IPS DF 6.9 (cell line): Measurements from ENCODE around the gene PRPF40A.
A peak's percentile ranks its signal among the peaks of the same experiment; 100 is the strongest.
"Not testable (repeated sequence)": the region's sequence is repeated elsewhere in the genome, so short reads cannot be mapped to it uniquely, and the experiment has no call there.

ENCODE experiments used
- DNase-seq: peaks from one replicate; pipeline ENCODE4 v3.0.0-alpha.2; 2013; ENCODE audit warnings: low read depth, low spot score
- H3K27ac ChIP-seq: one replicate; pipeline ENCODE4 v1.5.1; 2013; ENCODE audit warnings: low read length, control low read depth
- H3K27me3 ChIP-seq: 2 replicates; pipeline ENCODE4 v1.6.1; 2013; ENCODE audit warnings: mild to moderate bottlenecking, low read length; ENCODE audit not compliant: control insufficient read depth, insufficient read depth
- H3K36me3 ChIP-seq: 2 replicates; pipeline ENCODE4 v1.6.1; 2013; ENCODE audit warnings: low read length; ENCODE audit not compliant: control insufficient read depth, insufficient read depth
- H3K4me1 ChIP-seq: 2 replicates; pipeline ENCODE4 v1.6.1; 2013; ENCODE audit warnings: low read length; ENCODE audit not compliant: control insufficient read depth, insufficient read depth
- H3K4me3 ChIP-seq: 2 replicates; pipeline ENCODE4 v1.5.1; 2013; ENCODE audit warnings: mild to moderate bottlenecking, low read length
- H3K9me3 ChIP-seq: 2 replicates; pipeline ENCODE4 v1.6.1; 2013; ENCODE audit warnings: low read length, inconsistent platforms; ENCODE audit not compliant: control insufficient read depth, insufficient read depth
- WGBS: extraction: QIAGEN DNeasy Blood & Tissue Kit; methylation state at CpG from one replicate; pipeline ENCODE4 v1.1.7; 2013; ENCODE audit warnings: mixed read lengths, missing lambda C conversion rate; ENCODE audit not compliant: insufficient read length, insufficient coverage; 5-methylcytosine and 5-hydroxymethylcytosine counted together

The PRPF40A gene

GRCh38 chr2:152740743-152741328, 23.6 kb upstream of the PRPF40A start:
- Histone ChIP-seq H3K4me1 (no peaks in the 10 kb centered on the region), H3K27ac (no peak overlapping the region), H3K9me3 (peaks cover 2% of the 10 kb centered on the region; the same call in 1 of the 2 replicates), H3K36me3 (peaks cover 6% of the 10 kb centered on the region), H3K27me3 (no peaks in the 10 kb centered on the region), H3K4me3 (no peak overlapping the region)
- no peak for DNase-seq
- no CpG with 5 or more reads among the region's 2 CpGs for WGBS

DNA sequence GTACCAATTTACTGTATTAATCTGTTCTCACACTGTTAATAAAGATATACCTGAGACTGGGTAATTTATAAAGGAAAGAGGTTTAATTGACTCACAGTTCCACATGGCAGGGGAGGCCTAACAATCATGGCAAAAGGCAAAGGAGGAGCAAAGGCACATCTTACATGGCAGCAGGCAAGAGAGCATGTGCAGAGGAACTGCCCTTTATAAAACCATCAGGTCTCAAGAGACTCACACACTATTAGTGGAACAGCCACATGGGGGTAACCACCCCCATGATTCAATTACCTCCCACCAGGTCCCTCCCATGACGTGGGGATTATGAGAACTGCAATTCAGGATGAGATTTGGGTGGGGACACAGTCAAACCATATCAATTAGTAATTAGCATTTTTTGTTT, 22.4 kb upstream of the PRPF40A start:
- not testable (repeated sequence) for H3K36me3 ChIP-seq, H3K27me3 ChIP-seq
- no CpG with 5 or more reads among the region's 1 CpG for WGBS

GRCh38 chr2:152738438-152738837, 21.2 kb upstream of the PRPF40A start:
- peaks cover 2% of the 10 kb centered on the region; the same call in 1 of the 2 replicates for H3K9me3 ChIP-seq
- peaks cover 6% of the 10 kb centered on the region for H3K36me3 ChIP-seq
- H3K4me3 ChIP-seq: no peak overlapping the region
- no peak for DNase-seq
- WGBS: no CpG with 5 or more reads among the region's 2 CpGs
- H3K27me3 ChIP-seq: no peaks in the 10 kb centered on the region
- no peak overlapping the region for H3K27ac ChIP-seq
- no peaks in the 10 kb centered on the region for H3K4me1 ChIP-seq

More for the DNA sequence above, 22.4 kb upstream of the PRPF40A start:
- not testable (repeated sequence) for H3K27ac ChIP-seq, DNase-seq, H3K4me3 ChIP-seq, H3K9me3 ChIP-seq, H3K4me1 ChIP-seq

DNA sequence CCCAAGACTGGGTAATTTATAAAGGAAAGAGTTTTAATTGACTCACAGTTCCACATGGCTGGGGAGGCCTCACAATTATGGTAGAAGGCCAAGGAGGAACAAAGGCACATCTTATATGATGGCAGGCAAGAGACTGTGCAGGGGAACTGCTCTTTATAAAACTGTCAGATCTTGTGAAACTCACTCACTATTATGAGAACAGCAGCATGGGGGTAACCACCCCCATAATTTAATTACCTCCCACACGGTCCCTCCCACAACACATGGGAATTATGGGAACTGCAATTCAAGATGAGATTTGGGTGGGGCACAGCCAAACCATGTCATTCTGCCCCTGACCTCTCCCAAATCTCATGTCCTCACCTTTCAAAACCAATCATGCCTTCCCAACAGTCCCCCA, 20.2 kb upstream of the PRPF40A start:
- H3K4me1 ChIP-seq, H3K9me3 ChIP-seq, H3K4me3 ChIP-seq, DNase-seq, H3K27ac ChIP-seq, H3K27me3 ChIP-seq, H3K36me3 ChIP-seq: not testable (repeated sequence)
- no CpG with 5 or more reads among the region's 1 CpG for WGBS

- no peak overlapping the region for H3K4me3 ChIP-seq
Observed at GRCh38 chr2:152730591-152731333, 13.5 kb upstream of the PRPF40A start.

DNA sequence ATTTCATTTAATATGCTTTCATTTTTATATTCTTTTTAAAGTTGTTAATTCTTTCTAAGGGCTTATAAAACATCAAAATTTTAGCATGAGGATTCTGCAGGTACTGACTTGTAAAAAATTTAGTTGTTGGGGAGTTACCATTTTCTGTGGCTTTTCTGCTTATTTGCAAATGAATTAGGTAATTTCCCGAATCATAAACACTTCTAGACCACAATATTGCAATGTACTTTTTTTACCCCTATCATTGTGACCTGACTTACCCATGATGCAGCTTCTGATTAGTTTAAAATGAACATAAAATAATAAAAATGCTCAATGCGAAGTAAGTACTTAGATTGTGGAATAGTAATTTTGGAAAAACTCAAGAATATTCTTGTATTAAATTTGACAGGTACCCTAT, 12.6 kb upstream of the PRPF40A start:
- H3K36me3 ChIP-seq: peaks cover 2% of the 10 kb centered on the region; the same call in 1 of the 2 replicates
- H3K4me1 ChIP-seq: no peaks in the 10 kb centered on the region
- no peaks in the 10 kb centered on the region for H3K27me3 ChIP-seq
- no peak overlapping the region for H3K4me3 ChIP-seq
- DNase-seq: no peak
- no peak overlapping the region for H3K27ac ChIP-seq
- WGBS: no CpG with 5 or more reads among the region's 2 CpGs
- no peaks in the 10 kb centered on the region for H3K9me3 ChIP-seq

More at GRCh38 chr2:152730591-152731333, 13.5 kb upstream of the PRPF40A start:
- Histone ChIP-seq H3K36me3 (peaks cover 2% of the 10 kb centered on the region; the same call in 1 of the 2 replicates), H3K27ac (no peak overlapping the region), H3K4me1 (no peaks in the 10 kb centered on the region), H3K9me3 (no peaks in the 10 kb centered on the region), H3K27me3 (no peaks in the 10 kb centered on the region)
- DNase-seq: no peak
- no CpG with 5 or more reads among the region's 1 CpG for WGBS

DNA sequence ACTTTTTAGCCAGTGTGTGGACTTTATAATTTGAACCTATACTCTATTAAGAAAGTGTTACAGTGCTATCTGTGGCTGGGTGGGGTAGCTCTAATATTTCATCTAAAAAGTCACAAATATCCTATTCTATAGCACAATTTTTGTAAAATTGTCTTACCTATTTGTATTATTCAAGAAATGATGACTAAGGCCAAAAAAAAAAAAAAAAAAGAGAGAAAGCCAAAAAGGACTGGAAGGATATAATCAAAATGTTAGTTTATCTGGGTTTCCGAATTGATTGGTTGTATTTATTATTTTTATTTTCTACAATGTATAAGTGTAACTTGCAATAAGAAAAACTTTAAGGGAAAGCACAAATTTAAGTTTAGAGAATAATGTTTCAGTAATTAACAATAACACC, 6.7 kb upstream of the PRPF40A start:
- no peak for DNase-seq
- WGBS: no CpG with 5 or more reads among the region's 1 CpG
- Histone ChIP-seq H3K36me3 (no peaks in the 10 kb centered on the region), H3K9me3 (no peaks in the 10 kb centered on the region), H3K27ac (no peak overlapping the region), H3K4me1 (no peaks in the 10 kb centered on the region), H3K4me3 (no peak overlapping the region), H3K27me3 (no peaks in the 10 kb centered on the region)

GRCh38 chr2:152722639-152723038, 5.4 kb upstream of the PRPF40A start:
- H3K27me3 ChIP-seq, H3K4me3 ChIP-seq, H3K36me3 ChIP-seq, DNase-seq, H3K27ac ChIP-seq, H3K9me3 ChIP-seq, H3K4me1 ChIP-seq: not testable (repeated sequence)
- WGBS: no CpG with 5 or more reads among the region's 8 CpGs

DNA sequence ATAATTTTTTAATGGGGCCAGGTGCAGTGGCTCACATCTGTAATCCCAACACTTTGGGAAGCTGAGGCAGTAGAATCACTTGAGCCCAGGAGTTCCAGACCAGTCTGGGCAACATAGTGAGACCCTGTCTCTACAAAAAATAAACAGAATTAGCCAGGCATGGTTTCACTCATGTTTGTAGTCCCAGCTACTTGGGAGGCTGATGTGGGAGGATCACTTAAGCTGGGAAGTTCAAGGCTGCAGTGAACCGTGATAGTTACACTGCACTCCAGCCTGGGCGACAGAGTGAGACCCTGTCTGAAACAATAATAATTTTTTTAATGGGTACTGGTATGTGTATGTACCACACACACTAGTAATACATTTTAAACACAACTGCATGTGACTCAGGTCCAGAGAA, 3.5 kb upstream of the PRPF40A start:
- H3K27me3 ChIP-seq: no peaks in the 10 kb centered on the region
- no peak overlapping the region for H3K27ac ChIP-seq
- WGBS: no CpG with 5 or more reads among the region's 2 CpGs
- H3K9me3 ChIP-seq: no peaks in the 10 kb centered on the region
- DNase-seq: no peak
- no peak overlapping the region for H3K4me3 ChIP-seq
- H3K36me3 ChIP-seq: no peaks in the 10 kb centered on the region
- H3K4me1 ChIP-seq: no peaks in the 10 kb centered on the region

- Histone ChIP-seq H3K27me3 (no peaks in the 10 kb centered on the region), H3K27ac (no peak overlapping the region), H3K36me3 (no peaks in the 10 kb centered on the region; the same call in 1 of the 2 replicates), H3K4me3 (peak overlapping the region; percentile 91), H3K4me1 (no peaks in the 10 kb centered on the region), H3K9me3 (no peaks in the 10 kb centered on the region)
- no peak for DNase-seq
- no CpG with 5 or more reads among the region's 23 CpGs for WGBS
Observed at GRCh38 chr2:152718909-152719645, 1.8 kb upstream of the PRPF40A start.
